GM12872 (cell line): ENCODE results near the gene PKP4.

Experiments used
- CTCF ChIP-seq: IDR thresholded peaks from 3 replicates; pipeline ENCODE4 v1.5.1; 2011; ENCODE audit warnings: low read depth, mild to moderate bottlenecking, low read length, moderate library complexity; ENCODE audit not compliant: insufficient read depth

The PKP4 gene

GRCh38 chr2:158481116-158481515, 24.4 kb downstream of the PKP4 start:
- TF ChIP-seq CTCF, result no peak

- TF ChIP-seq CTCF, result no peak
Observed at GRCh38 chr2:158482594-158482993, 25.8 kb downstream of the PKP4 start.

- TF ChIP-seq CTCF, result no peak
Observed at GRCh38 chr2:158484892-158485556, 28.3 kb downstream of the PKP4 start.

GRCh38 chr2:158486150-158486969, 29.6 kb downstream of the PKP4 start:
- no peak for TF ChIP-seq CTCF

GRCh38 chr2:158486970-158487325, 30.2 kb downstream of the PKP4 start:
- TF ChIP-seq CTCF, result no peak

GRCh38 chr2:158487419-158487818, 30.7 kb downstream of the PKP4 start:
- TF ChIP-seq CTCF, result no peak

GRCh38 chr2:158488442-158489216, 31.9 kb downstream of the PKP4 start:
- no peak for TF ChIP-seq CTCF
